GM19328 (cell line): Measurements from ENCODE around the gene TMEM14B.
"Not testable (repeated sequence)": the region's sequence is repeated elsewhere in the genome, so short reads cannot be mapped to it uniquely, and the experiment has no call there.

Source experiments
- ATAC-seq: cut with Tn5 transposase; IDR thresholded peaks from one replicate; pipeline ENCODE4 v1.9.1; 2021; ENCODE audit warnings: mild to moderate bottlenecking, moderate library complexity; ENCODE audit not compliant: unreplicated experiment

Gene TMEM14B

GRCh38 chr6:10745116-10745515 is 2.5 kb upstream of the TMEM14B start:
- ATAC-seq, result no peak

GRCh38 chr6:10746915-10747250 is 722 bp upstream of the TMEM14B start:
- ATAC-seq, result no peak

GRCh38 chr6:10749734-10750133 is 2.1 kb downstream of the TMEM14B start:
- no peak for ATAC-seq

GRCh38 chr6:10750568-10750967 is 3.0 kb downstream of the TMEM14B start:
- not testable (repeated sequence) for ATAC-seq

- ATAC-seq, result not testable (repeated sequence)
These were observed 4.2 kb downstream of the TMEM14B start for GRCh38 chr6:10751757-10752156.

GRCh38 chr6:10756085-10756484 is 8.5 kb downstream of the TMEM14B start:
- no peak for ATAC-seq

- peak; percentile 65 for ATAC-seq
These were observed 11.8 kb downstream of the TMEM14B start for GRCh38 chr6:10759312-10759839.

- ATAC-seq, result no peak
These were observed 12.3 kb downstream of the TMEM14B start for GRCh38 chr6:10759884-10760329.

GRCh38 chr6:10763006-10763405 is 15.4 kb downstream of the TMEM14B start:
- ATAC-seq, result no peak

GRCh38 chr6:10769419-10769818 is 21.8 kb downstream of the TMEM14B start:
- no peak for ATAC-seq

- no peak for ATAC-seq
These were observed 23.8 kb downstream of the TMEM14B start for GRCh38 chr6:10771371-10771894.

- ATAC-seq, result no peak
These were observed 30.6 kb downstream of the TMEM14B start for GRCh38 chr6:10778230-10778629.

- ATAC-seq, result no peak
These were observed 31.5 kb downstream of the TMEM14B start for GRCh38 chr6:10779076-10779475.

- ATAC-seq, result no peak
These were observed 44.1 kb downstream of the TMEM14B start for GRCh38 chr6:10791673-10792072.

GRCh38 chr6:10792101-10792500 is 44.5 kb downstream of the TMEM14B start:
- ATAC-seq, result no peak

- ATAC-seq, result no peak
These were observed 45.4 kb downstream of the TMEM14B start for GRCh38 chr6:10793035-10793434.

- ATAC-seq, result no peak
These were observed 46.1 kb downstream of the TMEM14B start for GRCh38 chr6:10793695-10794094.

- no peak for ATAC-seq
These were observed 46.6 kb downstream of the TMEM14B start for GRCh38 chr6:10794239-10794638.

GRCh38 chr6:10800810-10801209 is 53.2 kb downstream of the TMEM14B start:
- ATAC-seq, result no peak

GRCh38 chr6:10801224-10801848 is 53.7 kb downstream of the TMEM14B start:
- peak; percentile 83 for ATAC-seq
